Ammon's horn (tissue), 1 donor: Measurements from ENCODE around the gene TMED6.

ENCODE experiments used
- DNase-seq: peaks from one replicate; pipeline ENCODE4 v3.0.0-alpha.2; 2016; ENCODE audit warnings: low spot score

The TMED6 gene

DNA sequence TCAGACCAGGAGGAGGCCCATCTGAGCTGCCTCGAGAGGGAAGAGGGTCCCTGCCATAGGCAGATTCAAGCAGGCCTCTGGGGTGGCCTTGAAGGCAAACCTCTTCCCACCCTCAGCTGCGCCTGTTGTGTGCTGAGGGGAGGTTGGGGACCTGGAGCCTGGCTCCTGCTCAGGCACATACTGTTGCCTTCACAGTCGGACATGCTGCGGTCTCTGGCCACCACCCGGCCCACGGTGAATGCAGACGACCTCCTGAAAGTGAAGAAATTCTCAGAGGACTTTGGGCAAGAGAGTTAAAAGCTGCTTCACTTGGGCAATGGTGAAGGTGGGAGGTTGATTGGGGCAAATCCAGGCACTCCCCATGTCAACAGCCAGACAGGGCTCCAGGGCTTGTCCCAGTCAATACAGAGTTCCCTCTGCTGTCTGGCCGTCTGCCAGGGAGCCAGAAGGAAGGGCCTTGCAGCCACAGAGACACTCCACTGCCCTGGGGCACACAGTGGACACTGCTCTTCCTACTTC, 27.5 kb downstream of the TMED6 start:
- DNase-seq = peak; percentile 69

DNA sequence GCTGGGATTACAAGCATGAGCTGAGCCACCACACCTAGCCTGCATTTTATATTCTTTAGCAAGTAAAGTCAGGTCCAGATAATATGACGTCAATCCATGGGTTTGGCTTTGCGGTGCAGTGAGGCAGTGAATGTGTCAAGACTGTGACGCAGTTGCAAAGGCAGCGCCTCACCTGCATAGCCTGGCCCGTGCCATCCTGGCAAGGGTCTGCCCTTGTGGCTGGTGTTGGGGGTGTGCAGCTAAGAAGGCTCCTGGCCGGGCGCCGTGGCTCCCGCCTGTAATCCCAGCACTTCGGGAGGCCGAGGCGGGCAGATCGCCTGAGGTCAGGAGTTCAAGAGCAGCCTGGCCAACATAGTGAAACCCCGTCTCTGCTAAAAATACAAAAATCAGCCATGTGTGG, 28.2 kb downstream of the TMED6 start:
- no peak for DNase-seq

DNA sequence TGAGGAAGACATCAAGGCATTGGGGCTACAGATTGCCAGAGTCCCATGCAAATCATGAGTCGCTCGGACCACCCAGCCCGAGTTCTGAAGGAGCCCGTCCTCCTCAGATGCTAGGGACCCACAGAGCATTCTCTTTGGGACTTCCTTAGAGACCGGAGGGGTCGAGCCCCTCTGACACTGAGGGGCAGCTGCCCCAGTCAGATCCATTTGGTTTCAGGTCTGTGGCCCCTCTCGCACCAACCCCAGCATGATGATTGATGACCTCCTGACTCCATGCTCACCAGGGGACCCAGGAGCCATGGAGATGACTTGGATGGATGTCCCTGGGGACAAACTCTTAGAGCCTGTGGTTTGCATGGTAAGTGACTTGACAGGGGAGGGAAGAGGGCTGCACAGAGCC, 29.2 kb downstream of the TMED6 start:
- DNase-seq = no peak

GRCh38 chr16:69321080-69321479, 30.5 kb downstream of the TMED6 start:
- no peak for DNase-seq

- no peak for DNase-seq
These were observed 30.9 kb downstream of the TMED6 start for GRCh38 chr16:69320740-69321073.

- DNase-seq = no peak
These were observed 31.5 kb downstream of the TMED6 start for GRCh38 chr16:69319826-69320739.

DNA sequence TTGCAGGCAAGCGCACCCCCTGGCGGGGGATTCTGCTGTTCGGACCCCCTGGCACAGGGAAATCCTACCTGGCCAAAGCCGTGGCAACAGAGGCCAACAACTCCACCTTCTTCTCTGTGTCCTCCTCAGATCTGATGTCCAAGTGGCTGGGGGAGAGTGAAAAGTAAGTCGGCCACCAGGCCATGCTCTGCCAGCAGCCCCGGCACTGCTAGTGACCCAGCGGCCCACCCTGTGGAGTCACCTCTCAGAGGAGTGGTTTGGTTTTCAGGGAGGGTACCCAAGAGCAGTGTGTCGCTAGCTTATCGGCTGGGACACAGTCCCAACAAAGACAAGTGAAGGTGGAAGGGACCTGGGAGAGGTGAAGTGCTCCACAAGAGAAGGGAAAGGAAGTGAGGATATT, 32.2 kb downstream of the TMED6 start:
- DNase-seq = no peak

GRCh38 chr16:69318911-69319289, 32.7 kb downstream of the TMED6 start:
- DNase-seq = no peak

- no peak for DNase-seq
These were observed 33.2 kb downstream of the TMED6 start for GRCh38 chr16:69318177-69318910.

DNA sequence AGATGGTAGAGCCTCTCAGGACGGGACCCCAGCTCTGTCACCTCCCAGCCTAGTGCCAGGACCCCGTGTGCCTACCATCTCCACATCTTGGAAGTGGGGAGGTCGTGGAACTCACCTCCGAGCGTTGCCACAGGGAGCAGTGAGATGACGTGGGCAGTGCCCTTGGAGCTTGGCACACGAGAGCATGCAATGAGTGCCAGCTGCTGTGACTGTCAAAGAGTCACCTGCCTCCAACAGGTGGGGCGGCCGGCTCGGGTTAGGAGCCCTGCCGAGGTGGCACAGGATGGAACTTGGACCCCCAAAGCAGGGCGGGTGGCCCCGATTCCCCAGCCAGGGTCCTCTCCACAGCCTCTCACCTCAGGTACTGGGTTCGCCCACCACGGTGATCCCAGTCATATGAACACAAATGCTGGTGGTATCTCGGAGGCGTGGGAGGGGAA, 35.0 kb downstream of the TMED6 start:
- DNase-seq = no peak

- DNase-seq = no peak
These were observed 35.9 kb downstream of the TMED6 start for GRCh38 chr16:69315486-69316311.

GRCh38 chr16:69314534-69314933, 37.1 kb downstream of the TMED6 start:
- DNase-seq = no peak

GRCh38 chr16:69313469-69313868, 38.1 kb downstream of the TMED6 start:
- DNase-seq = no peak

DNA sequence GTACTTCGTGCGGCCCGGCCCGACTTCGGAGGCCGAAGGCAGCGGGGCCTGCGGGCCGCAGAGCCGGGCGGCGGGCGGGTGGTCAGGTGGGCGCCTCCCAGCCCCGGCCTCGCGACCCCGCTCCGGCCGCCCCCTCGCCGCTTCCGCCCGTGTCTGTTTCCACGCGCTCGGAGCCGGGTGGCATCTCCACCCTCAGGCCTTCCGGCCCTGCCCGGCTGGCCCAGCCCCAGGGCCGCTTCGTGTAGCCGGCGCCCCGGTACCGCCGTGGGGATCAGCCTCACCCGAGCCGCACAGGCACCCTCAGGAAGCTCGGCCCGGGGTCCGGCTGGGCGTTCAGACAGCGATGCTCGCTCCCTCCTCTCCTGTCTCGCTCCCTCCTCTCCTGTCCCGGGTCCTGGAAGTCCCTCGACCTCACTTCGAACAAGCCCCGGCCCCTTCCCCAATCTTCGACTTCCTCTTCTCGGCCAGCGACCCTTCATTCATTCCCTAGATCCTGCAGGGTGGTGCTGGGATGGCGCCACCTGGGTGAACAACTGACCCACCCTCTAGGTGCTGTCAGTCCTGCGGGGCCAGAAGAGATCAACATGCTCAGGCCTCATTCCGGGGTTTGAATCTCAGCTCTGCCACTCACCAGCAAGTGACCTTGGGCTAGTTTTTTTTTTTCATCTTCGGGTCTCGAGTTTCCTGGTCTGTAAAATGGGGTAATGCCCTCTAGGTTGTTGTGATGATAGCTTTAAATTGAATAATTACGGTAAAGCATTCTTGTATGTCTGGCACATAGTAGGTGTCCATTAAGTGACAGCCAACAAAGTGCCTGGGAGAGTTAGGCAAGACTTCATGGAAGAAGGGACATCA, 39.8 kb downstream of the TMED6 start:
- DNase-seq = no peak

GRCh38 chr16:69310653-69311532, 40.7 kb downstream of the TMED6 start, which contains the start of gene VPS4A:
VPS4A (plus strand) TSS chr16:69311350; CDS start chr16:69311512, 162 bp downstream.
- peak; percentile 99 for DNase-seq

DNA sequence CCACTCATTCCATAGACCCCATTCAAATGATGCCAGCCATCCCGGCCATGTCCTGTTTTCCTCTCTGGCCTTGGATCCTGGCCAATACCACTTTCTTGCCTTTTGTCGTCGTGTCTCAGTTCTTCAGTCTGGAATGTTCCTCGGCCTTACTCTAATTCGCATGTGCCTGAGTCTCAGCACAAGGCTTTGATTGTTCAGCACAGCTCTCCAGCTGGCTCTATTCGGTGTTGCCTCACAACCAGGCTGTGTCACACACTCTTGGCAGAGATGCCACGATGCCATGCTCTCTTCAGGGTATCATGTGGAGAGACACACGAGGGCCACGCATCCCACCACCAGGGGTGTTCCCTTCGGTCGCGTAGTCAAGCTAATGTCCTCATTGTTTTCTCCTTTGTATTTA, 42.3 kb downstream of the TMED6 start:
- DNase-seq = peak; percentile 82

DNA sequence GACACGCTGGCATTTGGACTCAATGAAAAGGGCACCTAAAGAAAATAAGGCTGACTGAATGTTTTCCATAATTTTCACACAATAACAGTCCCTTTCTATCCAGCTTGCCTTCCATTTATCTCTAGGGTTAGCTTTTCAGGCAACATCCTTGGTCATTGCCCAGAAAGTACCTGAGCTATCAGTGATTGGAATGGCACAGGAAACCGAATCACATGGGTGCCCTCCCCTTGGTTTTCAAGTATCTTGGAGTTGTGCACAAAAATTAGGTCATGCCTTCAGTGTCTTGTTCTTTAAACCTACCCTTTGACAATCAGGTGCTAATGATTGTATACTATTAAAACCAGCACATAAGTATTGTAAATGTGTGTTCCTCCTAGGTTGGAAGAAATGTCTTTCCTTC, 43.7 kb downstream of the TMED6 start:
- DNase-seq = no peak

GRCh38 chr16:69307091-69307490, 44.5 kb downstream of the TMED6 start:
- DNase-seq = no peak

- DNase-seq = no peak
These were observed 45.6 kb downstream of the TMED6 start for GRCh38 chr16:69306031-69306430.

DNA sequence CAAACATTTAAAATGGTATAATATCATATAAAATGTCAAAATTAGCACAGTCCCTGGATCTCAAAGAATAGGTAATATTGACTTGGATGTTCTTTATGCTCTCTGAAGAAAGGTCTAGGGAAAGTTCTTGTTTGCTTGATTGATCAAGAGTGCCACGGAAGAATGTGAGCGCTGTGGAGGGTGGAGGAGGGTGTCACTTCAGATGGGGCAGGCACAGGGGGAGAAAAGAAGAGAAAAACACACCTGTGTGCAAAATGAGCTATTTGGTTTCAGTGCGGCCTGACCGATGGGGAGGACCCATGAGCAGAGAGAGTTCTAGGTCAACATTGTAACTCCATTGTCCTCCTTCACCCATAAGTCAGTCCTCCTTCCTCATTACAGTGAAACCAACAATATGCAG, 49.3 kb downstream of the TMED6 start:
- no peak for DNase-seq
